GM23248 (cell line): ENCODE data around the gene NSUN2. TPM values are rescaled to one million over a fixed set of nuclear protein-coding genes. Genes with fewer than 3 reads are reported as not detected.

ENCODE experiments used
- DNase-seq: peaks from one replicate; pipeline ENCODE4 v3.0.0-alpha.2; 2015
- H2AFZ ChIP-seq: fragments of 200-600 bp; sonication (generic); 2 replicates; pipeline ENCODE4 v1.6.1; 2016; ENCODE audit warnings: antibody characterized with exemption
- H3F3A ChIP-seq: fragments of 200-600 bp; sonication (generic); 2 replicates; pipeline ENCODE4 v1.6.1; 2016; ENCODE audit warnings: mild to moderate bottlenecking, antibody characterized with exemption, mixed run types; ENCODE audit not compliant: insufficient read depth
- H3K27ac ChIP-seq: fragments of 200-600 bp; sonication (generic); 2 replicates; pipeline ENCODE4 v1.5.1; 2016; ENCODE audit warnings: mild to moderate bottlenecking
- H3K27me3 ChIP-seq: fragments of 200-600 bp; sonication (generic); replicated peaks from 2 replicates; pipeline ENCODE4 v1.6.1; 2016; ENCODE audit warnings: mild to moderate bottlenecking; ENCODE audit not compliant: insufficient read depth
- H3K36me3 ChIP-seq: fragments of 200-600 bp; sonication (generic); 2 replicates; pipeline ENCODE4 v1.6.1; 2016; ENCODE audit warnings: low read depth, mild to moderate bottlenecking
- H3K4me1 ChIP-seq: fragments of 200-600 bp; sonication (generic); 2 replicates; pipeline ENCODE4 v1.6.1; 2016; ENCODE audit warnings: mild to moderate bottlenecking; ENCODE audit not compliant: insufficient read depth
- H3K4me2 ChIP-seq: fragments of 200-600 bp; sonication (generic); one replicate; pipeline ENCODE4 v1.6.1; 2016; ENCODE audit warnings: mild to moderate bottlenecking; ENCODE audit not compliant: unreplicated experiment
- H3K4me3 ChIP-seq: fragments of 200-600 bp; sonication (generic); 2 replicates; pipeline ENCODE4 v1.5.1; 2016; ENCODE audit warnings: mild to moderate bottlenecking
- H3K79me2 ChIP-seq: fragments of 200-600 bp; sonication (generic); 2 replicates; pipeline ENCODE4 v1.6.1; 2016; ENCODE audit warnings: mild to moderate bottlenecking; ENCODE audit not compliant: insufficient read depth
- H3K9ac ChIP-seq: fragments of 200-600 bp; sonication (generic); 2 replicates; pipeline ENCODE4 v1.6.1; 2016; ENCODE audit warnings: mild to moderate bottlenecking
- H3K9me2 ChIP-seq: fragments of 200-600 bp; sonication (generic); 2 replicates; pipeline ENCODE4 v1.6.1; 2016; ENCODE audit warnings: mixed run types, mild to moderate bottlenecking, moderate library complexity; ENCODE audit not compliant: insufficient read depth
- H3K9me3 ChIP-seq: fragments of 200-600 bp; sonication (generic); one replicate; pipeline ENCODE4 v1.6.1; 2017; ENCODE audit warnings: low read depth
- H4K20me1 ChIP-seq: fragments of 200-600 bp; sonication (generic); 2 replicates; pipeline ENCODE4 v1.6.0; 2016; ENCODE audit not compliant: insufficient read depth
- EZH2 ChIP-seq: fragments of 200-600 bp; sonication (generic); IDR thresholded peaks from 2 replicates; pipeline ENCODE4 v1.6.1; 2018; ENCODE audit warnings: antibody characterized with exemption, mild to moderate bottlenecking; ENCODE audit not compliant: insufficient read depth, poor library complexity, severe bottlenecking
- EZH2phosphoT487 ChIP-seq: fragments of 200-600 bp; sonication (generic); IDR thresholded peaks from 2 replicates; pipeline ENCODE4 v1.6.1; 2018; ENCODE audit warnings: antibody characterized with exemption, moderate library complexity, mild to moderate bottlenecking, low read depth; ENCODE audit not compliant: insufficient read depth
- WGBS, 2 experiments: methylation state at CpG; one replicate each; pipeline ENCODE4 v1.1.6; 2015 to 2017; ENCODE audit warnings: low lambda C conversion rate in 2 of 2, low coverage in 1 of 2; ENCODE audit errors: missing lambda C conversion rate in 2 of 2; 5-methylcytosine and 5-hydroxymethylcytosine counted together
- in situ Hi-C: fragments of 300-500 bp; cut with MboI; formaldehyde crosslinking; loops from 2 replicates; pipeline ENCODE4 v1.15.0; 2020
- polyA plus RNA-seq: library from polyadenylated mRNA; unstranded; fragments of >200 nt; fragmentation: Nextera tagmentation; extraction: Ambion mirVana; gene quantifications from 2 replicates; pipeline ENCODE4 v1.2.1, GENCODE V29; 2016
- total RNA-seq: library from RNA; depleted of rRNA; stranded (reverse); fragments of >200 nt; shearing (Covaris generic); gene quantifications from 2 replicates; pipeline ENCODE4 v1.2.3, GENCODE V29; 2014

Gene NSUN2
- total and polyA plus RNA-seq, 2 experiments from 2014 or later = 48.2 to 51.0 TPM

DNA sequence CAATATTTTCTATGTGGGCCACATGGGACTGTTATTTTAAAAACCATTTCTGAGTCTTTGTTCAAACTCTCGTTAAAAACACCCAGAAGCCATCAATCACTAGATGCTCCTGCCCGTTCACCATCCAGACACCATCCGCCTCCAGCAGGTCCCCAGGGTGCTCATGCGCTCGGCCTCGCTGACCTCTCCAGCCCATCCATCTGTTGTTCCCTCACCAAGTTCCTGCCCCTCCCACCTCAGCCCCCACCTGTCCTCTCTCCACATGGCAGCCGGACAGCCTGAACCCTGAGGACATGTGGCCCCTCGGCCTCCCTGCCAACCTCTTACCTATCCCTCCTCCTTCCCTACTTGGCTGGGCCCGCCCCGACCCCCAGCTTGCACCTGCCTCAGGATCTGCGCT is 31.6 kb downstream of the NSUN2 start:
- Histone ChIP-seq H3K9ac (no peak overlapping the region), H3K36me3 (peaks cover 45% of the 10 kb centered on the region), H3K9me3 (no peaks in the 10 kb centered on the region), H3K27me3 (no peaks in the 10 kb centered on the region), H4K20me1 (no peaks in the 10 kb centered on the region), H3K4me3 (no peak overlapping the region), H3K4me2 (no peak overlapping the region), H3K27ac (no peak overlapping the region), H2AFZ (no peak overlapping the region), H3K79me2 (no peaks in the 10 kb centered on the region), H3K9me2 (no peaks in the 10 kb centered on the region), H3K4me1 (peaks cover 4% of the 10 kb centered on the region), H3F3A (peaks cover 18% of the 10 kb centered on the region)
- in situ Hi-C loops = no loop called here
- no peak for DNase-seq
- TF ChIP-seq EZH2phosphoT487 (no peak), EZH2 (no peak)
- 90 to 93% methylated on average over 11 of the region's 11 CpGs for WGBS, 2 experiments

DNA sequence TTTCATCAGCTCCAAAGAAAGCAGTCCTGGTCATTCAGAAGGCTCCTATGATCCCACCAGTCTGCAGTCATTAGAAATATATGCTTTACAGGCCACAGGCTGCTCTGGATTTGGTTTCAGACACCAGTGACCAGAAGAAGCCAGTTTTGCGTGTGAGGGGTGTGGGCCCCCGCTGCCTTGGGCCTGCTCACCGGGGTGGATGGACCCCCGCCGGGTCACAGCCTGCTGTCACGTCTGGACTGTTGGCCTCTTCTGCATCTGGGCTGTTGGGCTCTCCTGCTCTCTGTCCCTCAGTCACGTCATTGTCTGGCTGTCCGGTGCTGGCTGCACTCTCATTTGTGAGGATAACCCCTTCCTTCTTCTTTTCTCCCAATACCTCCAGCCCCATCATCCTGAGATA is 33.1 kb downstream of the NSUN2 start:
- Histone ChIP-seq H2AFZ (no peak overlapping the region), H3K9me2 (no peaks in the 10 kb centered on the region), H3K4me3 (no peak overlapping the region), H3K4me1 (peaks cover 4% of the 10 kb centered on the region), H3K27ac (no peak overlapping the region), H3F3A (peaks cover 18% of the 10 kb centered on the region), H3K9me3 (no peaks in the 10 kb centered on the region), H4K20me1 (no peaks in the 10 kb centered on the region), H3K27me3 (no peaks in the 10 kb centered on the region), H3K36me3 (peaks cover 35% of the 10 kb centered on the region), H3K4me2 (no peak overlapping the region), H3K9ac (no peak overlapping the region), H3K79me2 (no peaks in the 10 kb centered on the region)
- TF ChIP-seq EZH2phosphoT487 (no peak), EZH2 (no peak)
- in situ Hi-C loops = no loop called here
- no peak for DNase-seq
- WGBS, 2 experiments = 94 to 97% methylated on average over 8 of the region's 8 CpGs

DNA sequence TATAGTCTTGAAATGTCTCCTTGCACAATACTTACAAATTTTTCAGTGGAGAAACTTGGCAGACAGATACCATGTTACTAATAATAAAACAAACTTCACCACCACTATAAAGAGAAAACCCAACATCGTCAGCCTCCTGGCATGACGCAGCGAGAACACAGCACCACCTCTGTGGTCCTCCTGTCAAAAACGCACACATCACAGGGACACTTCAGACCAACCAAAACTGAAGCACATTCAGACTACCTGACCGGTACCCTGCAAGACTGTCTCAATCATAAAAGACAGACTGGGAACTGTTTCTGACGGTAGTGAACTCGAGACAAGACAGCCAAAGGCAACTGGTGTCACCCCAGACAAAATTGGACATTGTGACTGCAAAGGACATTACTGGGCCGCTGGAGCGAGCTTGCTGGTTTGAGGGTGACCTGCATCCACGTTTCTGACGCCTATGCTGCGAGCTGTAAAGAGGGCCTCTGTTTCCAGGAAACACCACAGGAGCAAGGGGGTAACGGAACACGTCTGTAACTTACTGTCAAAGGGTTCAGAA is 34.4 kb downstream of the NSUN2 start:
- Histone ChIP-seq H3K9me2 (no peaks in the 10 kb centered on the region), H3K4me1 (peaks cover 4% of the 10 kb centered on the region), H3K4me3 (no peak overlapping the region), H3K9me3 (no peaks in the 10 kb centered on the region), H3K27ac (peak overlapping the region; percentile 48), H3K9ac (no peak overlapping the region), H3K27me3 (no peaks in the 10 kb centered on the region), H3K4me2 (no peak overlapping the region), H4K20me1 (no peaks in the 10 kb centered on the region), H3K36me3 (peaks cover 24% of the 10 kb centered on the region), H3K79me2 (no peaks in the 10 kb centered on the region), H3F3A (peaks cover 18% of the 10 kb centered on the region), H2AFZ (no peak overlapping the region)
- no peak for TF ChIP-seq EZH2phosphoT487
- TF ChIP-seq EZH2 = no peak
- WGBS, 2 experiments = 61 to 63% methylated on average over 14 of the region's 14 CpGs
- DNase-seq = peak; percentile 70
- in situ Hi-C loops = no loop called here

DNA sequence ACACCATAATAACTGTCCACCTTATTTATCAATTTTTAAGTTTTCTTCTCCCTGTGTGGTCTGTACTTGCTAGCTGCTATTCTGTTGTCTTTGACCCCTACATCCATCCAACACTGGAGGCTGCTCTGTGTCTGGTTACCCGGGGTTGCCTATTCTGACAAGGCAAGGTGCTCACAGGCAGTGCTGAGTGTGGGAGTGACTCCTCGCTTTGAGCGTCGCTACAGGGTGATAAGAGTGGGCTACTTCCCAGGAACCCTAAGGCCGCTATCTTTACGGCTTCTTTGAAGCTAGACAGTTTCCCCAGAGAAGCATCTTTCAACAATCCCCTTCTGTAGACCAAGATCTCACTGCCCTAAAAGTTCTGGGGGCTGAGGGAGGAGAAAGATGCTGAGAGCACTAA is 35.3 kb downstream of the NSUN2 start:
- in situ Hi-C loops = no loop called here
- peaks cover 23% of the 10 kb centered on the region for H3F3A ChIP-seq
- WGBS, 2 experiments = 71 to 77% methylated on average over 6 of the region's 6 CpGs
- H3K4me1 ChIP-seq = peaks cover 8% of the 10 kb centered on the region
- DNase-seq = no peak
- H3K36me3 ChIP-seq = peaks cover 17% of the 10 kb centered on the region
- no peaks in the 10 kb centered on the region for H3K9me2 ChIP-seq
- no peaks in the 10 kb centered on the region for H3K79me2 ChIP-seq
- no peak overlapping the region for H3K9ac ChIP-seq
- no peak overlapping the region for H3K4me2 ChIP-seq
- no peaks in the 10 kb centered on the region for H3K27me3 ChIP-seq
- H3K9me3 ChIP-seq = no peaks in the 10 kb centered on the region
- no peak overlapping the region for H2AFZ ChIP-seq
- peak overlapping the region; percentile 9; the same call in 1 of the 2 replicates for H3K27ac ChIP-seq
- H3K4me3 ChIP-seq = no peak overlapping the region
- H4K20me1 ChIP-seq = no peaks in the 10 kb centered on the region
- TF ChIP-seq EZH2phosphoT487 (no peak), EZH2 (no peak)
